Kidney (tissue), 14 donors: ENCODE results near the gene SALL1. TPM values are rescaled to one million over a fixed set of nuclear protein-coding genes. Genes with fewer than 3 reads are reported as not detected.

ENCODE experiments used
- DNase-seq, 5 donors: peaks; one replicate each; pipeline ENCODE4 v3.0.0-alpha.2; 2013 to 2020
- FAIRE-seq: peaks from 2 replicates; lab custom pipeline; 2012; peaks lifted over from hg19 to GRCh38; lab: Jason Lieb, UNC
- H3K27ac ChIP-seq, 2 donors: one replicate each; pipeline ENCODE4 v1.7.0; 2013; ENCODE audit warnings: low read depth in 2 of 2, low read length in 2 of 2, inconsistent platforms in 1 of 2
- H3K27me3 ChIP-seq: one replicate; pipeline ENCODE4 v1.7.1; 2013; ENCODE audit warnings: low read length, inconsistent platforms; ENCODE audit not compliant: control insufficient read depth, insufficient read depth
- H3K36me3 ChIP-seq, 3 donors: one replicate each; pipeline versions ENCODE4 v1.7.0 to v1.7.1; 2013; ENCODE audit warnings: low read length in 3 of 3, control low read depth in 1 of 3, inconsistent platforms in 1 of 3; ENCODE audit not compliant: insufficient read depth in 3 of 3, control insufficient read depth in 2 of 3
- H3K4me1 ChIP-seq, 3 donors: one replicate each; pipeline versions ENCODE4 v1.7.0 to v1.7.1; 2013; ENCODE audit warnings: low read length in 3 of 3, inconsistent platforms in 1 of 3, low read depth in 1 of 3; ENCODE audit not compliant: control insufficient read depth in 2 of 3, insufficient read depth in 2 of 3
- H3K4me3 ChIP-seq, 3 donors: one replicate each; pipeline versions ENCODE4 v1.7.0 to v1.8.1; 2013; ENCODE audit warnings: low read length in 3 of 3, control low read depth in 1 of 3, inconsistent platforms in 1 of 3
- H3K9ac ChIP-seq, 3 donors: one replicate each; pipeline versions ENCODE4 v1.7.0 to v1.7.1; 2013; ENCODE audit warnings: low read length in 3 of 3, control low read depth in 1 of 3, inconsistent platforms in 1 of 3
- H3K9me3 ChIP-seq, 3 donors: one replicate each; pipeline versions ENCODE4 v1.7.0 to v1.7.1; 2013; ENCODE audit warnings: low read length in 3 of 3, control low read depth in 1 of 3, inconsistent platforms in 1 of 3; ENCODE audit not compliant: control insufficient read depth in 2 of 3, insufficient read depth in 1 of 3
- intact Hi-C: fragments of 100-400 bp; cut with DNase I; formaldehyde crosslinking; loops from one replicate; pipeline ENCODE4 v1.11.1; 2022
- polyA plus RNA-seq: library from polyadenylated mRNA; stranded (reverse); fragments of 350-450 nt; fragmentation: Illumina TruSeq; extraction: RNeasy Lipid Tissue Mini Kit (QIAGEN cat#74804); gene quantifications from one replicate; pipeline ENCODE4 v1.2.3, GENCODE V29; 2014; ENCODE audit warnings: low read depth, low replicate concordance; ENCODE audit not compliant: insufficient read depth
- total RNA-seq: library from RNA; stranded (reverse); fragmentation: NEBNext Ultra II Directional; extraction: Animal tissue kit (Norgen Biotek cat#: 25700); gene quantifications from one replicate; pipeline ENCODE4 v1.2.1, GENCODE V29; 2021
- TF ChIP-seq, protein P1 (sequence below): IDR thresholded peaks from 3 replicates; pipeline ENCODE4 v1.5.1; 2012; ENCODE audit warnings: mild to moderate bottlenecking, moderate library complexity, borderline replicate concordance; ENCODE audit not compliant: insufficient read depth; ENCODE audit errors: extremely low read depth
- donor health status: control.
- donor health status: control.
- donor health status: control.
- donor health status: control.
- donor health status: control.
- donor health status: DM: yes; HTN: yes; CAD: no.
- donor health status: Normal renal cell carcinoma (clear cell type).

The SALL1 gene
- total and polyA plus RNA-seq, 2 donors from 2014 or later, result 15.3 to 75.3 TPM

DNA sequence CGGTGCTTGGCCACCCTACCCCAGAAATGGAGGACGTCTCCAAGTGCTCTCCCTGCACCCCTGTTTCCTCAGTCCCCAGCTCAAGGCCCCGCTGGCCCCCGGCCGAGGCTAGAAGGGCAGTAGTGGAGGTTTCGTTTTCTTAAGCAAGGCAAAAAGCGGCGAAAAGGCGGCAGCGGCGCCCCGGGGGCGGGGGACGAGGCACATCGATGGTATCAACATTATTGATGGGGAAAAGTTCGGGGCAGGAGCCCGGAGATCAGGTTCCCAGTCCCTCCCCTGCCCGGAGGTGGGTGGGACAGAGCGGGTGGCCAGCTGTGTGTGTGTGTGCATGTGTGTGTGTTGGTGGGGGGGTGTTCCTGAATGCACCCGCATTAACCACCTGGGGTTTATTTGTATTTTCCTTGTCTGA, 4.1 kb upstream of the SALL1 start:
- intact Hi-C loops, result no loop called here
- peak; percentile 79 to 90 (median 87) for DNase-seq
- no peak for FAIRE-seq
- Histone ChIP-seq H3K27ac (peak overlapping the region; percentile 94 to 97), H3K27me3 (peaks cover 3% of the 10 kb centered on the region), H3K9ac (peak overlapping the region in 2 of 3 donors; percentile 65 to 98), H3K36me3 (no peaks in the 10 kb centered on the region), H3K4me1 (peaks cover 3 to 11% (median 6%) of the 10 kb centered on the region in 3 donors), H3K9me3 (no peaks in the 10 kb centered on the region), H3K4me3 (peak overlapping the region; percentile 37 to 87 (median 41))
- TF ChIP-seq, protein P1, sequence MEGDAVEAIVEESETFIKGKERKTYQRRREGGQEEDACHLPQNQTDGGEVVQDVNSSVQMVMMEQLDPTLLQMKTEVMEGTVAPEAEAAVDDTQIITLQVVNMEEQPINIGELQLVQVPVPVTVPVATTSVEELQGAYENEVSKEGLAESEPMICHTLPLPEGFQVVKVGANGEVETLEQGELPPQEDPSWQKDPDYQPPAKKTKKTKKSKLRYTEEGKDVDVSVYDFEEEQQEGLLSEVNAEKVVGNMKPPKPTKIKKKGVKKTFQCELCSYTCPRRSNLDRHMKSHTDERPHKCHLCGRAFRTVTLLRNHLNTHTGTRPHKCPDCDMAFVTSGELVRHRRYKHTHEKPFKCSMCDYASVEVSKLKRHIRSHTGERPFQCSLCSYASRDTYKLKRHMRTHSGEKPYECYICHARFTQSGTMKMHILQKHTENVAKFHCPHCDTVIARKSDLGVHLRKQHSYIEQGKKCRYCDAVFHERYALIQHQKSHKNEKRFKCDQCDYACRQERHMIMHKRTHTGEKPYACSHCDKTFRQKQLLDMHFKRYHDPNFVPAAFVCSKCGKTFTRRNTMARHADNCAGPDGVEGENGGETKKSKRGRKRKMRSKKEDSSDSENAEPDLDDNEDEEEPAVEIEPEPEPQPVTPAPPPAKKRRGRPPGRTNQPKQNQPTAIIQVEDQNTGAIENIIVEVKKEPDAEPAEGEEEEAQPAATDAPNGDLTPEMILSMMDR, result no peak

GRCh38 chr16:51154271-51155171, 3.5 kb upstream of the SALL1 start:
- Histone ChIP-seq H3K9ac (peak overlapping the region in 2 of 3 donors; percentile 65 to 98), H3K27me3 (peaks cover 3% of the 10 kb centered on the region), H3K4me1 (peaks cover 3 to 11% (median 6%) of the 10 kb centered on the region in 3 donors), H3K36me3 (no peaks in the 10 kb centered on the region), H3K27ac (peak overlapping the region; percentile 94 to 97), H3K4me3 (peak overlapping the region; percentile 33 to 87 (median 85)), H3K9me3 (no peaks in the 10 kb centered on the region)
- intact Hi-C loops, result no loop called here
- TF ChIP-seq, protein P1, result no peak
- DNase-seq (peak; percentile 76 to 89 (median 82)), FAIRE-seq (no peak)

GRCh38 chr16:51153577-51154031, 2.5 kb upstream of the SALL1 start:
- peak in 4 of 5 donors; percentile 61 to 72 (median 68) for DNase-seq
- no peaks in the 10 kb centered on the region for H3K36me3 ChIP-seq
- no peak for FAIRE-seq
- H3K27ac ChIP-seq, result peak overlapping the region; percentile 94 to 97
- intact Hi-C loops, result no loop called here
- peak overlapping the region; percentile 71 to 98 (median 83) for H3K9ac ChIP-seq
- peak overlapping the region; percentile 85 to 87 (median 86) for H3K4me3 ChIP-seq
- H3K27me3 ChIP-seq, result peaks cover 3% of the 10 kb centered on the region
- TF ChIP-seq, protein P1, result no peak
- H3K9me3 ChIP-seq, result no peaks in the 10 kb centered on the region
- peaks cover 3 to 11% (median 6%) of the 10 kb centered on the region in 3 donors for H3K4me1 ChIP-seq
